HepG2 (cell line): ENCODE measurements around the gene ALDH9A1. TPM values are rescaled to one million over a fixed set of nuclear protein-coding genes. Genes with fewer than 3 reads are reported as not detected.

Source experiments
- CENPX ChIP-seq: sonication (generic); formaldehyde crosslinking; IDR thresholded peaks from 2 replicates; pipeline ENCODE4 v1.9.0; 2021; ENCODE audit warnings: mild to moderate bottlenecking, missing genetic modification reagents, moderate library complexity
- ERF ChIP-seq: IDR thresholded peaks from 2 replicates; pipeline ENCODE4 v1.6.1; 2018; ENCODE audit warnings: missing biosample characterization, missing genetic modification reagents
- GABPB1 ChIP-seq: IDR thresholded peaks from 2 replicates; pipeline ENCODE4 v1.6.1; 2016; ENCODE audit warnings: mild to moderate bottlenecking, missing genetic modification reagents, moderate library complexity, missing compliant biosample characterization
- HNRNPUL1 ChIP-seq: fragments of 200-400 bp; formaldehyde crosslinking; IDR thresholded peaks from 2 replicates; pipeline ENCODE4 v1.6.1; 2017; ENCODE audit warnings: low read depth, mild to moderate bottlenecking, low read length, moderate library complexity
- JARID2 ChIP-seq: sonication (generic); formaldehyde crosslinking; IDR thresholded peaks from 2 replicates; pipeline ENCODE4 v1.8.1; 2023; ENCODE audit warnings: missing genetic modification reagents, inconsistent platforms; ENCODE audit not compliant: insufficient replicate concordance
- KDM3A ChIP-seq: IDR thresholded peaks from 2 replicates; pipeline ENCODE4 v1.6.1; 2018; ENCODE audit warnings: low read depth, missing compliant biosample characterization
- MED1 ChIP-seq: sonication (generic); formaldehyde crosslinking; IDR thresholded peaks from 2 replicates; pipeline ENCODE4 v1.4.0; 2020; ENCODE audit warnings: missing genetic modification reagents
- MYC ChIP-seq: sonication (generic); formaldehyde crosslinking; IDR thresholded peaks from 2 replicates; pipeline ENCODE4 v1.9.0; 2021; ENCODE audit warnings: missing genetic modification reagents, borderline replicate concordance
- RFX1 ChIP-seq: fragments of 450-650 bp; IDR thresholded peaks from 2 replicates; pipeline ENCODE4 v1.6.1; 2017
- SOX6 ChIP-seq, 2 experiments: fragments of 450-650 bp in 1 of 2; sonication (generic) in 1 of 2; formaldehyde crosslinking in 1 of 2; IDR thresholded peaks; 2 replicates each; pipeline versions ENCODE4 v1.4.0 to v1.6.1; 2017 to 2020; ENCODE audit warnings: antibody characterized with exemption in 1 of 2, mild to moderate bottlenecking in 1 of 2, missing genetic modification reagents in 1 of 2
- SP1 ChIP-seq, 2 experiments: fragments of 450-650 bp in 1 of 2; sonication (generic) in 1 of 2; formaldehyde crosslinking in 1 of 2; IDR thresholded peaks; 2 replicates each; pipeline versions ENCODE4 v1.4.0 to v1.6.1; 2016 to 2020; ENCODE audit warnings: missing genetic modification reagents in 1 of 2
- SP2 ChIP-seq: sonication (generic); formaldehyde crosslinking; IDR thresholded peaks from 2 replicates; pipeline ENCODE4 v1.5.1; 2020; ENCODE audit warnings: mild to moderate bottlenecking, missing genetic modification reagents
- ZNF143 ChIP-seq: sonication (generic); formaldehyde crosslinking; IDR thresholded peaks from 2 replicates; pipeline ENCODE4 v1.4.0; 2020; ENCODE audit warnings: missing genetic modification reagents
- ZNF264 ChIP-seq: sonication (generic); formaldehyde crosslinking; IDR thresholded peaks from 2 replicates; pipeline ENCODE4 v1.4.0; 2020; ENCODE audit warnings: missing genetic modification reagents
- ZNF430 ChIP-seq: sonication (generic); formaldehyde crosslinking; IDR thresholded peaks from 2 replicates; pipeline ENCODE4 v1.9.0; 2021; ENCODE audit warnings: mild to moderate bottlenecking, missing genetic modification reagents
- ZNF589 ChIP-seq: sonication (generic); formaldehyde crosslinking; conservative IDR thresholded peaks from 2 replicates; pipeline ENCODE4 v1.8.0; 2022; ENCODE audit warnings: mild to moderate bottlenecking, moderate library complexity, missing genetic modification reagents
- ZNF703 ChIP-seq: sonication (generic); formaldehyde crosslinking; IDR thresholded peaks from 2 replicates; pipeline ENCODE4 v1.5.1; 2020; ENCODE audit warnings: missing genetic modification reagents, mild to moderate bottlenecking, moderate library complexity, borderline replicate concordance
- ZNF777 ChIP-seq: sonication (generic); formaldehyde crosslinking; IDR thresholded peaks from 2 replicates; pipeline ENCODE4 v1.4.0; 2020; ENCODE audit warnings: missing genetic modification reagents
- ZNF879 ChIP-seq: sonication (generic); formaldehyde crosslinking; IDR thresholded peaks from 2 replicates; pipeline ENCODE4 v1.8.1; 2023; ENCODE audit warnings: missing genetic modification reagents
- polyA plus RNA-seq, 8 experiments: library from polyadenylated mRNA; depleted of rRNA in 3 of 8; stranded (reverse) in 7 of 8; unstranded in 1 of 8; fragments of >200 nt; fragmentation: Illumina TruSeq in 4 of 8; extraction: Trizol in 4 of 8; gene quantifications; 2 replicates each; pipeline versions ENCODE4 v1.2.1 to v1.2.3, GENCODE V29; 2011 to 2016; ENCODE audit warnings: low read depth in 4 of 8, missing spikeins in 1 of 8, mixed read lengths in 1 of 8; ENCODE audit not compliant: insufficient read depth in 1 of 8
- total RNA-seq, 5 experiments: library from RNA; depleted of rRNA; stranded (reverse); fragments of >200 nt; fragmentation: Illumina TruSeq; extraction: Trizol; gene quantifications; 2 replicates each; pipeline ENCODE4 v1.2.3, GENCODE V29; 2016; ENCODE audit warnings: low read depth in 1 of 5
- TF ChIP-seq, protein P1 (sequence below): sonication (generic); formaldehyde crosslinking; IDR thresholded peaks from 2 replicates; pipeline ENCODE4 v1.8.0; 2023; ENCODE audit warnings: mild to moderate bottlenecking, missing genetic modification reagents
- TF ChIP-seq, protein P2 (sequence below): sonication (generic); formaldehyde crosslinking; IDR thresholded peaks from 2 replicates; pipeline ENCODE4 v1.4.0; 2020; ENCODE audit warnings: mild to moderate bottlenecking, low read depth, missing genetic modification reagents
- TF ChIP-seq, protein P3 (sequence below): sonication (generic); formaldehyde crosslinking; IDR thresholded peaks from 2 replicates; pipeline ENCODE4 v1.5.0; 2020; ENCODE audit warnings: mild to moderate bottlenecking, missing genetic modification reagents, borderline replicate concordance

The ALDH9A1 gene
- total and polyA plus RNA-seq, 2 of the 13 experiments (the other 11 are each of a cell fraction or from before 2014, with no cell fraction given), result 27.5 to 38.5 TPM

DNA sequence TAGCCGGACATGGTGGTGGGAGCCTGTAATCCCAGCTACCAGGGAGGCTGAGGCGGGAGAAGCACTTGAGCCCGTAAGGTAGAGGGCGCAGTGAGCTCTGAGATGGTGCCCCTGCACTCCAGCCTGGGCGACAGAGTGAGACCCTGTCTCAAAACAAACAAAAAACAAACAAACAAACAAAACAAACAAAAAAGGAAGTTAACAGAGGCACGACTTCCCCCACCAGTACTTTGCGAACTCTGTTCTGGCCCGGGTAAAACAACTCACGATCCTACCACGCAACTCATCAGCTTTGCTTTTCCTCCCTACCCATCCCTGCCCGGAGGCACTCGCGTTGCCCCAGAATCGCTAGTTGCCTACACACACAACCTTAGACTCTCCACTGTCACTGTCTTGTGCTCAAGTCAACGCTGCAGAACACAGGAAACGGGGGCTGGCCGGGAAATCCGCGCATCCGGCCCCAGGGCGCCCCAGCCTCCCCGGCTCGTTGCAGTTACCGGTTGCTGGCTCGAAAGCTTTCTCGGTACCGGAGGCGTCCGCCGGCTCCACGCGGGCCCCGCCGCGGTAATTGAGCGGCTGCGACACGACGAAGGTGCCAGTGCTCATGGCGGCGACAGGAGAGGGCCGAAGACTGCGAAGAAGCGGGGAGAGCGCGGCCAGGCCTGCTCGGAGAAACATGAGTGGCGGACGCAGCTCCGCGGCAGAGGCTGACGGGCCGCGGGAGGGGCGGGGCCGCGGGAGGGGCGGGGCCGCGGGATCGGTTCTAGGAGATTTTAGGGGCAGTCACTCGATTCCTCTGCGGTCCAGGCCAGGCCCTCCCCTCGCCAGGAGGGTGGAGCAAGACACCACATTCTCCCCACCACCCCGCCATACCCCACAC, at the start of gene ALDH9A1 (continued):
- TF ChIP-seq JARID2 (CRISPR knock-in tag), result peak; percentile 66
- TF ChIP-seq ERF (CRISPR knock-in tag), result peak; percentile 67; the same call in 1 of the 2 replicates
- TF ChIP-seq ZNF703 (CRISPR knock-in tag), result 0 out of 2 replicates have a peak, but pooled peaks have one; percentile 68
- no peak for TF ChIP-seq KDM3A (CRISPR knock-in tag)
- no peak for TF ChIP-seq CENPX (CRISPR knock-in tag)
- TF ChIP-seq MED1 (CRISPR knock-in tag), result peak; percentile 68
- peak; percentile 83 for TF ChIP-seq GABPB1 (CRISPR knock-in tag)
- TF ChIP-seq ZNF777 (CRISPR knock-in tag), result peak; percentile 27; the same call in 1 of the 2 replicates
- peak; percentile 45; the same call in 1 of the 2 replicates for TF ChIP-seq MYC (CRISPR knock-in tag)
- no peak for TF ChIP-seq HNRNPUL1
- TF ChIP-seq ZNF589 (CRISPR knock-in tag), result peak; percentile 74; the same call in 1 of the 2 replicates
- TF ChIP-seq, protein P1, sequence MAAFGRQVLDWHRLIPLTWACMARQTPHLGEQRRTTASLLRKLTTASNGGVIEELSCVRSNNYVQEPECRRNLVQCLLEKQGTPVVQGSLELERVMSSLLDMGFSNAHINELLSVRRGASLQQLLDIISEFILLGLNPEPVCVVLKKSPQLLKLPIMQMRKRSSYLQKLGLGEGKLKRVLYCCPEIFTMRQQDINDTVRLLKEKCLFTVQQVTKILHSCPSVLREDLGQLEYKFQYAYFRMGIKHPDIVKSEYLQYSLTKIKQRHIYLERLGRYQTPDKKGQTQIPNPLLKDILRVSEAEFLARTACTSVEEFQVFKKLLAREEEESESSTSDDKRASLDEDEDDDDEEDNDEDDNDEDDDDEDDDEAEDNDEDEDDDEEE (CRISPR knock-in tag), result peak; percentile 96
- TF ChIP-seq SOX6 (IDR thresholded peaks at IDR 0.05), result no peak
- TF ChIP-seq SOX6 (CRISPR knock-in tag; IDR thresholded peaks at IDR 0.05), result peak; percentile 20; the same call in 1 of the 2 replicates
- TF ChIP-seq, protein P2, sequence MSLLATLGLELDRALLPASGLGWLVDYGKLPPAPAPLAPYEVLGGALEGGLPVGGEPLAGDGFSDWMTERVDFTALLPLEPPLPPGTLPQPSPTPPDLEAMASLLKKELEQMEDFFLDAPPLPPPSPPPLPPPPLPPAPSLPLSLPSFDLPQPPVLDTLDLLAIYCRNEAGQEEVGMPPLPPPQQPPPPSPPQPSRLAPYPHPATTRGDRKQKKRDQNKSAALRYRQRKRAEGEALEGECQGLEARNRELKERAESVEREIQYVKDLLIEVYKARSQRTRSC (CRISPR knock-in tag), result no peak
- TF ChIP-seq ZNF430 (CRISPR knock-in tag), result no peak
- TF ChIP-seq, protein P3, sequence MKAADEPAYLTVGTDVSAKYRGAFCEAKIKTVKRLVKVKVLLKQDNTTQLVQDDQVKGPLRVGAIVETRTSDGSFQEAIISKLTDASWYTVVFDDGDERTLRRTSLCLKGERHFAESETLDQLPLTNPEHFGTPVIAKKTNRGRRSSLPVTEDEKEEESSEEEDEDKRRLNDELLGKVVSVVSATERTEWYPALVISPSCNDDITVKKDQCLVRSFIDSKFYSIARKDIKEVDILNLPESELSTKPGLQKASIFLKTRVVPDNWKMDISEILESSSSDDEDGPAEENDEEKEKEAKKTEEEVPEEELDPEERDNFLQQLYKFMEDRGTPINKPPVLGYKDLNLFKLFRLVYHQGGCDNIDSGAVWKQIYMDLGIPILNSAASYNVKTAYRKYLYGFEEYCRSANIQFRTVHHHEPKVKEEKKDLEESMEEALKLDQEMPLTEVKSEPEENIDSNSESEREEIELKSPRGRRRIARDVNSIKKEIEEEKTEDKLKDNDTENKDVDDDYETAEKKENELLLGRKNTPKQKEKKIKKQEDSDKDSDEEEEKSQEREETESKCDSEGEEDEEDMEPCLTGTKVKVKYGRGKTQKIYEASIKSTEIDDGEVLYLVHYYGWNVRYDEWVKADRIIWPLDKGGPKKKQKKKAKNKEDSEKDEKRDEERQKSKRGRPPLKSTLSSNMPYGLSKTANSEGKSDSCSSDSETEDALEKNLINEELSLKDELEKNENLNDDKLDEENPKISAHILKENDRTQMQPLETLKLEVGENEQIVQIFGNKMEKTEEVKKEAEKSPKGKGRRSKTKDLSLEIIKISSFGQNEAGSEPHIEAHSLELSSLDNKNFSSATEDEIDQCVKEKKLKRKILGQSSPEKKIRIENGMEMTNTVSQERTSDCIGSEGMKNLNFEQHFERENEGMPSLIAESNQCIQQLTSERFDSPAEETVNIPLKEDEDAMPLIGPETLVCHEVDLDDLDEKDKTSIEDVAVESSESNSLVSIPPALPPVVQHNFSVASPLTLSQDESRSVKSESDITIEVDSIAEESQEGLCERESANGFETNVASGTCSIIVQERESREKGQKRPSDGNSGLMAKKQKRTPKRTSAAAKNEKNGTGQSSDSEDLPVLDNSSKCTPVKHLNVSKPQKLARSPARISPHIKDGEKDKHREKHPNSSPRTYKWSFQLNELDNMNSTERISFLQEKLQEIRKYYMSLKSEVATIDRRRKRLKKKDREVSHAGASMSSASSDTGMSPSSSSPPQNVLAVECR (CRISPR knock-in tag), result peak; percentile 82
- TF ChIP-seq ZNF143 (CRISPR knock-in tag), result peak; percentile 70
- no peak for TF ChIP-seq SP1 (IDR thresholded peaks at IDR 0.05)
- peak; percentile 48; the same call in 1 of the 2 replicates for TF ChIP-seq SP1 (CRISPR knock-in tag; IDR thresholded peaks at IDR 0.05)
- TF ChIP-seq SP2, result no peak
- 0 out of 2 replicates have a peak, but pooled peaks have one; percentile 42 for TF ChIP-seq ZNF879
- peak; percentile 75; the same call in 1 of the 2 replicates for TF ChIP-seq ZNF264 (CRISPR knock-in tag)
- no peak for TF ChIP-seq RFX1
